Loucy (cell line): ENCODE measurements around the gene KYAT1.

Experiments used
- H2AFZ ChIP-seq: fragments of 200-600 bp; sonication (generic); 2 replicates; pipeline ENCODE4 v1.6.0; 2016; ENCODE audit warnings: antibody characterized with exemption, mild to moderate bottlenecking, low read length, moderate library complexity
- H3F3A ChIP-seq: fragments of 200-600 bp; 2 replicates; pipeline ENCODE4 v1.6.0; 2016; ENCODE audit warnings: antibody characterized with exemption, low read depth, mild to moderate bottlenecking
- H3K27me3 ChIP-seq: fragments of 200-600 bp; sonication (generic); 2 replicates; pipeline ENCODE4 v1.6.1; 2014; ENCODE audit warnings: low read length, mild to moderate bottlenecking; ENCODE audit not compliant: insufficient read depth, poor library complexity, severe bottlenecking
- H3K36me3 ChIP-seq: fragments of 200-600 bp; sonication (generic); 2 replicates; pipeline ENCODE4 v1.6.1; 2016; ENCODE audit warnings: low read length; ENCODE audit not compliant: insufficient read depth
- H3K4me1 ChIP-seq: fragments of 200-600 bp; sonication (generic); 2 replicates; pipeline ENCODE4 v1.5.1; 2014; ENCODE audit warnings: low read length, mild to moderate bottlenecking; ENCODE audit not compliant: insufficient read depth, poor library complexity, severe bottlenecking
- H3K4me2 ChIP-seq: fragments of 200-600 bp; sonication (generic); 2 replicates; pipeline ENCODE4 v1.6.0; 2014; ENCODE audit warnings: antibody characterized with exemption, low read length, low read depth, mild to moderate bottlenecking; ENCODE audit not compliant: poor library complexity, severe bottlenecking
- H3K4me3 ChIP-seq: fragments of 200-600 bp; sonication (generic); 2 replicates; pipeline ENCODE4 v1.5.1; 2014; ENCODE audit warnings: low read length, mild to moderate bottlenecking, mixed read lengths; ENCODE audit not compliant: poor library complexity, severe bottlenecking
- H3K79me2 ChIP-seq: fragments of 200-600 bp; sonication (generic); 2 replicates; pipeline ENCODE4 v1.6.1; 2014; ENCODE audit warnings: low read length; ENCODE audit not compliant: insufficient read depth
- H3K9ac ChIP-seq: fragments of 200-600 bp; sonication (generic); 2 replicates; pipeline ENCODE4 v1.6.0; 2014; ENCODE audit warnings: mild to moderate bottlenecking, low read depth, low read length, moderate library complexity; ENCODE audit not compliant: poor library complexity, severe bottlenecking
- H3K9me2 ChIP-seq: fragments of 200-600 bp; sonication (generic); replicated peaks from 2 replicates; pipeline ENCODE4 v1.6.1; 2016; ENCODE audit warnings: low read depth, low read length, mixed read lengths
- H3K9me3 ChIP-seq: fragments of 200-600 bp; sonication (generic); 2 replicates; pipeline ENCODE4 v1.6.1; 2014; ENCODE audit warnings: mild to moderate bottlenecking, antibody characterized with exemption, low read length, low read depth; ENCODE audit not compliant: insufficient read depth
- H4K20me1 ChIP-seq: fragments of 200-600 bp; sonication (generic); 2 replicates; pipeline ENCODE4 v1.6.0; 2014; ENCODE audit warnings: antibody characterized with exemption, low read length, mild to moderate bottlenecking; ENCODE audit not compliant: insufficient read depth, poor library complexity, severe bottlenecking
- EZH2phosphoT487 ChIP-seq: fragments of 200-600 bp; IDR thresholded peaks from 2 replicates; pipeline ENCODE4 v1.6.1; 2018; ENCODE audit warnings: antibody characterized with exemption, mild to moderate bottlenecking, moderate library complexity, borderline replicate concordance
- TF ChIP-seq, protein P1 (sequence below): fragments of 200-600 bp; sonication (generic); conservative IDR thresholded peaks from 2 replicates; pipeline ENCODE4 v1.5.1; 2014; ENCODE audit warnings: mild to moderate bottlenecking, antibody characterized with exemption, low read length

Gene KYAT1

GRCh38 chr9:128840524-128840923, 41.2 kb downstream of the KYAT1 start:
- Histone ChIP-seq H3K9ac (no peak overlapping the region), H3K4me2 (no peak overlapping the region), H4K20me1 (no peaks in the 10 kb centered on the region), H3K27me3 (no peaks in the 10 kb centered on the region), H3F3A (no peaks in the 10 kb centered on the region), H3K79me2 (no peaks in the 10 kb centered on the region), H2AFZ (no peak overlapping the region), H3K4me3 (no peak overlapping the region), H3K9me2 (no peaks in the 10 kb centered on the region), H3K36me3 (no peaks in the 10 kb centered on the region), H3K4me1 (no peaks in the 10 kb centered on the region), H3K9me3 (no peaks in the 10 kb centered on the region)
- TF ChIP-seq, protein P1, sequence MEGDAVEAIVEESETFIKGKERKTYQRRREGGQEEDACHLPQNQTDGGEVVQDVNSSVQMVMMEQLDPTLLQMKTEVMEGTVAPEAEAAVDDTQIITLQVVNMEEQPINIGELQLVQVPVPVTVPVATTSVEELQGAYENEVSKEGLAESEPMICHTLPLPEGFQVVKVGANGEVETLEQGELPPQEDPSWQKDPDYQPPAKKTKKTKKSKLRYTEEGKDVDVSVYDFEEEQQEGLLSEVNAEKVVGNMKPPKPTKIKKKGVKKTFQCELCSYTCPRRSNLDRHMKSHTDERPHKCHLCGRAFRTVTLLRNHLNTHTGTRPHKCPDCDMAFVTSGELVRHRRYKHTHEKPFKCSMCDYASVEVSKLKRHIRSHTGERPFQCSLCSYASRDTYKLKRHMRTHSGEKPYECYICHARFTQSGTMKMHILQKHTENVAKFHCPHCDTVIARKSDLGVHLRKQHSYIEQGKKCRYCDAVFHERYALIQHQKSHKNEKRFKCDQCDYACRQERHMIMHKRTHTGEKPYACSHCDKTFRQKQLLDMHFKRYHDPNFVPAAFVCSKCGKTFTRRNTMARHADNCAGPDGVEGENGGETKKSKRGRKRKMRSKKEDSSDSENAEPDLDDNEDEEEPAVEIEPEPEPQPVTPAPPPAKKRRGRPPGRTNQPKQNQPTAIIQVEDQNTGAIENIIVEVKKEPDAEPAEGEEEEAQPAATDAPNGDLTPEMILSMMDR = no peak
- no peak for TF ChIP-seq EZH2phosphoT487

DNA sequence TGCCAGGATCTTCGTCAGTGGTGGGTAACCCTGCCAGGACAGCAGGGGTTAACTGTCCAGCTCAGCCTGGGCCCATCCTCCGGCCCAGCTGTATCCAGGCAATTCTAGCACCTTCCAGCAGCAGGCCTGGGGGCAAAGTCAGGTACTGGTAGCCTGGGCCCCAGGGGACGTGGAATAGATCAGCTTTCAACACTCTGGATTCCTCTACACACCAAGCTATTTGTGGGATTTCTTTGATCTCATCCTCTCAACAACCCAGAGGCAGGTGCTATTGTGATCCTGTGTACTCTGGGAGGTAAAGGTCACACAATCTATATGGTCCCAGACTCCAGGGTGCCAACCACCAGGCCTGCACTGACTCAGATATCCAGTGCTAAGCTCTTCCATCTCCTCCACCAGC, 43.4 kb downstream of the KYAT1 start:
- Histone ChIP-seq H3F3A (no peaks in the 10 kb centered on the region), H3K9me3 (no peaks in the 10 kb centered on the region), H3K27me3 (no peaks in the 10 kb centered on the region), H3K4me2 (no peak overlapping the region), H3K9ac (no peak overlapping the region), H4K20me1 (no peaks in the 10 kb centered on the region), H3K4me3 (no peak overlapping the region), H3K9me2 (no peaks in the 10 kb centered on the region), H3K4me1 (no peaks in the 10 kb centered on the region), H2AFZ (no peak overlapping the region), H3K36me3 (no peaks in the 10 kb centered on the region), H3K79me2 (no peaks in the 10 kb centered on the region)
- TF ChIP-seq, protein P1 = no peak

GRCh38 chr9:128836509-128837145, 45.1 kb downstream of the KYAT1 start:
- H3K4me2 ChIP-seq = no peak overlapping the region
- H3K4me3 ChIP-seq = no peak overlapping the region
- no peaks in the 10 kb centered on the region for H3K27me3 ChIP-seq
- H3K9ac ChIP-seq = no peak overlapping the region
- no peaks in the 10 kb centered on the region for H3K36me3 ChIP-seq
- no peak overlapping the region for H2AFZ ChIP-seq
- no peaks in the 10 kb centered on the region for H3K9me2 ChIP-seq
- no peak for TF ChIP-seq EZH2phosphoT487
- TF ChIP-seq, protein P1 = no peak
- no peaks in the 10 kb centered on the region for H3K79me2 ChIP-seq
- H4K20me1 ChIP-seq = no peaks in the 10 kb centered on the region
- no peaks in the 10 kb centered on the region for H3K9me3 ChIP-seq
- no peaks in the 10 kb centered on the region for H3F3A ChIP-seq
- H3K4me1 ChIP-seq = no peaks in the 10 kb centered on the region
